ENCODE measurements around the gene KRT75. TPM values are rescaled to one million over a fixed set of nuclear protein-coding genes. Genes with fewer than 3 reads are reported as not detected.

The KRT75 gene
- total and polyA plus RNA-seq, 3 donors from 2014 or later: 0.19 TPM; not detected in 2

- TF ChIP-seq, protein P1, sequence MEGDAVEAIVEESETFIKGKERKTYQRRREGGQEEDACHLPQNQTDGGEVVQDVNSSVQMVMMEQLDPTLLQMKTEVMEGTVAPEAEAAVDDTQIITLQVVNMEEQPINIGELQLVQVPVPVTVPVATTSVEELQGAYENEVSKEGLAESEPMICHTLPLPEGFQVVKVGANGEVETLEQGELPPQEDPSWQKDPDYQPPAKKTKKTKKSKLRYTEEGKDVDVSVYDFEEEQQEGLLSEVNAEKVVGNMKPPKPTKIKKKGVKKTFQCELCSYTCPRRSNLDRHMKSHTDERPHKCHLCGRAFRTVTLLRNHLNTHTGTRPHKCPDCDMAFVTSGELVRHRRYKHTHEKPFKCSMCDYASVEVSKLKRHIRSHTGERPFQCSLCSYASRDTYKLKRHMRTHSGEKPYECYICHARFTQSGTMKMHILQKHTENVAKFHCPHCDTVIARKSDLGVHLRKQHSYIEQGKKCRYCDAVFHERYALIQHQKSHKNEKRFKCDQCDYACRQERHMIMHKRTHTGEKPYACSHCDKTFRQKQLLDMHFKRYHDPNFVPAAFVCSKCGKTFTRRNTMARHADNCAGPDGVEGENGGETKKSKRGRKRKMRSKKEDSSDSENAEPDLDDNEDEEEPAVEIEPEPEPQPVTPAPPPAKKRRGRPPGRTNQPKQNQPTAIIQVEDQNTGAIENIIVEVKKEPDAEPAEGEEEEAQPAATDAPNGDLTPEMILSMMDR (IDR thresholded peaks at IDR 0.05): no peak
- TF ChIP-seq POLR2A (IDR thresholded peaks at IDR 0.05): no peak
- 70 to 74% methylated on average over 6 of the region's 6 CpGs for WGBS, 2 donors
- intact Hi-C loops (cut with DNase I; ENCODE audit: low total_unique reads): no loop called here
Measured at GRCh38 chr12:52379536-52379935, 54.6 kb downstream of the KRT75 start.

DNA sequence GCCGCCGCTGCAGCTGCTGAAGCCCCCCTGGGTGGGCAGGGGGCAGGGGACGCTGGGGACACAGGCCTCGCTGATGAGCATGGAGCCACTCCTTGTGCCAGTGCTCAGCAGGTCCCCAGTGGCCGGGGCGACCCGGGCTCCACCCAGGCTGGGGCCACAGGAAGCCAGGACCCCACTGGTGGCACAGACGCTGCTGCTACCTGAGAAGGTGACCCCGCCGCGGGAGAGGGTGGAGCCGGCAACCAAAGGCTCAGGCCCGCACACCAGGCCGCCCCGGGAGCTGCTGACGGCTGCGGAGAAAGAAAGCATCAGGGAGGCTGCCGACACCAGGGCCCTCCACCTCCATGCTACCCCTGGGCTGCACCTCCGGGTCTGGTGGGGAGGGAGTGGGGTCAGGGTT is 56.1 kb downstream of the KRT75 start:
- WGBS, 2 donors: 82% methylated on average over 11 of the region's 19 CpGs; no CpG with 5 or more reads in 1 of the 2 donors
- H3K4me1 ChIP-seq: no peaks in the 10 kb centered on the region
- no peaks in the 10 kb centered on the region for H3K9me3 ChIP-seq
- TF ChIP-seq, protein P1 (IDR thresholded peaks at IDR 0.05): no peak
- no peak overlapping the region for H3K27ac ChIP-seq
- intact Hi-C loops (cut with DNase I; ENCODE audit: low total_unique reads): no loop called here
- no peak overlapping the region for H3K4me3 ChIP-seq
- no peaks in the 10 kb centered on the region for H3K36me3 ChIP-seq (ENCODE audit: low read depth, missing control alignments)
- H3K27me3 ChIP-seq: no peaks in the 10 kb centered on the region
- DNase-seq: no peak

More at GRCh38 chr12:52379536-52379935, 54.6 kb downstream of the KRT75 start:
- Histone ChIP-seq H3K4me1 (no peaks in the 10 kb centered on the region), H3K27ac (no peak overlapping the region), H3K27me3 (no peaks in the 10 kb centered on the region), H3K4me3 (no peak overlapping the region), H3K9me3 (no peaks in the 10 kb centered on the region), H3K36me3 (ENCODE audit: low read depth, missing control alignments) (no peaks in the 10 kb centered on the region)
- no peak for DNase-seq

GRCh38 chr12:52377266-52377665 is 56.9 kb downstream of the KRT75 start:
- TF ChIP-seq, protein P1 (IDR thresholded peaks at IDR 0.05): no peak
- no peak for TF ChIP-seq POLR2A (IDR thresholded peaks at IDR 0.05)
- no peak for DNase-seq
- 84 to 98% methylated on average over 8 of the region's 8 CpGs for WGBS, 2 donors
- Histone ChIP-seq H3K4me3 (no peak overlapping the region), H3K27me3 (no peaks in the 10 kb centered on the region), H3K27ac (no peak overlapping the region), H3K36me3 (ENCODE audit: low read depth, missing control alignments) (no peaks in the 10 kb centered on the region), H3K9me3 (no peaks in the 10 kb centered on the region), H3K4me1 (no peaks in the 10 kb centered on the region)
- intact Hi-C loops (cut with DNase I; ENCODE audit: low total_unique reads): no loop called here

Other genes with a start within 250 kb of the KRT75 start
- gene KRT80, start 242.4 kb downstream of the KRT75 start, total RNA-seq: under 1 TPM; 0.50 to 0.94 TPM
- 1.0 TPM for gene KRT80, start 242.4 kb downstream of the KRT75 start, polyA plus RNA-seq (ENCODE audit: insufficient read depth, low read depth, low replicate concordance)
- gene KRT7, start 201.1 kb downstream of the KRT75 start, total RNA-seq: 1 to 10 TPM; 3.3 to 6.9 TPM
- gene KRT7, start 201.1 kb downstream of the KRT75 start, polyA plus RNA-seq (ENCODE audit: insufficient read depth, low read depth, low replicate concordance): 19.3 TPM
- 1 to 10 TPM; 2.3 to 3.2 TPM for gene KRT86, start 159.7 kb downstream of the KRT75 start, total RNA-seq
- 4.0 TPM for gene KRT86, start 159.7 kb downstream of the KRT75 start, polyA plus RNA-seq (ENCODE audit: insufficient read depth, low read depth, low replicate concordance)
- gene KRT81, start 142.8 kb downstream of the KRT75 start, total RNA-seq: under 1 TPM in 1 of 2 donors, not detected in 1; 0.74 TPM
- not detected for gene KRT81, start 142.8 kb downstream of the KRT75 start, polyA plus RNA-seq (ENCODE audit: insufficient read depth, low read depth, low replicate concordance)
- 1 to 10 TPM in 1 of 2 donors, under 1 TPM in 1; 0.39 to 1.2 TPM for gene KRT83, start 113.0 kb downstream of the KRT75 start, total RNA-seq
- 0.44 TPM for gene KRT83, start 113.0 kb downstream of the KRT75 start, polyA plus RNA-seq (ENCODE audit: insufficient read depth, low read depth, low replicate concordance)
- under 1 TPM; 0.71 to 0.74 TPM for gene KRT85, start 66.9 kb downstream of the KRT75 start, total RNA-seq
- 1.5 TPM for gene KRT85, start 66.9 kb downstream of the KRT75 start, polyA plus RNA-seq (ENCODE audit: insufficient read depth, low read depth, low replicate concordance)
- gene KRT84, start 48.7 kb downstream of the KRT75 start, total RNA-seq: under 1 TPM in 1 of 2 donors, not detected in 1; 0.43 TPM
- gene KRT84, start 48.7 kb downstream of the KRT75 start, polyA plus RNA-seq (ENCODE audit: insufficient read depth, low read depth, low replicate concordance): not detected
- gene KRT82, start 28.0 kb downstream of the KRT75 start, total RNA-seq: not detected
- gene KRT82, start 28.0 kb downstream of the KRT75 start, polyA plus RNA-seq (ENCODE audit: insufficient read depth, low read depth, low replicate concordance): not detected
- under 1 TPM in 1 of 2 donors, not detected in 1; 0.19 TPM for gene KRT6B, start 17.8 kb upstream of the KRT75 start, total RNA-seq
- gene KRT6B, start 17.8 kb upstream of the KRT75 start, polyA plus RNA-seq (ENCODE audit: insufficient read depth, low read depth, low replicate concordance): not detected
- under 1 TPM in 1 of 2 donors, not detected in 1; 0.16 TPM for gene KRT6C, start 39.4 kb upstream of the KRT75 start, total RNA-seq
- gene KRT6C, start 39.4 kb upstream of the KRT75 start, polyA plus RNA-seq (ENCODE audit: insufficient read depth, low read depth, low replicate concordance): not detected
- gene KRT6A, start 58.9 kb upstream of the KRT75 start, total RNA-seq: under 1 TPM; 0.19 to 0.63 TPM
- 1.5 TPM for gene KRT6A, start 58.9 kb upstream of the KRT75 start, polyA plus RNA-seq (ENCODE audit: insufficient read depth, low read depth, low replicate concordance)
- 1 to 10 TPM in 1 of 2 donors, under 1 TPM in 1; 0.39 to 1.1 TPM for gene KRT5, start 86.0 kb upstream of the KRT75 start, total RNA-seq
- gene KRT5, start 86.0 kb upstream of the KRT75 start, polyA plus RNA-seq (ENCODE audit: insufficient read depth, low read depth, low replicate concordance): 2.6 TPM
- gene KRT71, start 118.8 kb upstream of the KRT75 start, total RNA-seq: under 1 TPM in 1 of 2 donors, not detected in 1; 0.12 TPM
- not detected for gene KRT71, start 118.8 kb upstream of the KRT75 start, polyA plus RNA-seq (ENCODE audit: insufficient read depth, low read depth, low replicate concordance)
- 1 to 10 TPM in 1 of 2 donors, under 1 TPM in 1; 0.87 to 3.9 TPM for gene KRT74, start 139.5 kb upstream of the KRT75 start, total RNA-seq
- gene KRT74, start 139.5 kb upstream of the KRT75 start, polyA plus RNA-seq (ENCODE audit: insufficient read depth, low read depth, low replicate concordance): 2.2 TPM
- 10 to 100 TPM; 11.7 to 16.5 TPM for gene KRT72, start 167.1 kb upstream of the KRT75 start, total RNA-seq
- gene KRT72, start 167.1 kb upstream of the KRT75 start, polyA plus RNA-seq (ENCODE audit: insufficient read depth, low read depth, low replicate concordance): 85.0 TPM
- under 1 TPM in 1 of 2 donors, not detected in 1; 0.16 TPM for gene KRT73, start 184.2 kb upstream of the KRT75 start, total RNA-seq
- gene KRT73, start 184.2 kb upstream of the KRT75 start, polyA plus RNA-seq (ENCODE audit: insufficient read depth, low read depth, low replicate concordance): not detected
- not detected for gene KRT2, start 217.8 kb upstream of the KRT75 start, total RNA-seq
- gene KRT2, start 217.8 kb upstream of the KRT75 start, polyA plus RNA-seq (ENCODE audit: insufficient read depth, low read depth, low replicate concordance): not detected
- not detected for gene KRT1, start 246.0 kb upstream of the KRT75 start, total RNA-seq
- 0.20 TPM for gene KRT1, start 246.0 kb upstream of the KRT75 start, polyA plus RNA-seq (ENCODE audit: insufficient read depth, low read depth, low replicate concordance)

All from testis (tissue), 3 donors.